CD4-positive, alpha-beta T cell (primary cell): ENCODE measurements around the gene PLXNA1. TPM values are rescaled to one million over a fixed set of nuclear protein-coding genes. Genes with fewer than 3 reads are reported as not detected.

Source experiments
- ATAC-seq: fragments of 200-7000 bp; cut with Tn5 transposase; one replicate; pipeline ENCODE4 v1.10.0; 2022; ENCODE audit warnings: mild to moderate bottlenecking; ENCODE audit not compliant: poor library complexity
- CTCF ChIA-PET: fragments of 350-600 bp; sonication (Branson Sonifier 250); formaldehyde crosslinking; loops from one replicate; lab custom pipeline; 2021; ENCODE audit warnings: antibody characterized with exemption, inconsistent platforms; lab: Charles Lee
- POLR2A ChIA-PET: fragments of 350-600 bp; sonication (Branson Sonifier 250); formaldehyde crosslinking; loops from one replicate; lab custom pipeline; 2021; ENCODE audit warnings: antibody characterized with exemption, inconsistent platforms; lab: Charles Lee
- DNase-seq, 14 experiments: peaks; one replicate each; pipeline ENCODE4 v3.0.0-alpha.2; 2013 to 2020; ENCODE audit warnings: mixed read lengths in 2 of 14
- H3K27ac ChIP-seq, 2 donors: one replicate each; pipeline versions ENCODE4 v1.5.1 to v1.7.0; 2013; ENCODE audit warnings: low read length in 2 of 2, low read depth in 1 of 2, mild to moderate bottlenecking in 1 of 2
- H3K27me3 ChIP-seq, 2 experiments: 1 replicate in 1 of 2; 2 replicates in 1 of 2; pipeline versions ENCODE4 v1.6.1 to v1.7.0; 2013; ENCODE audit warnings: low read length in 2 of 2, control low read depth in 1 of 2, mild to moderate bottlenecking in 1 of 2, moderate library complexity in 1 of 2; ENCODE audit not compliant: insufficient read depth in 2 of 2, control insufficient read depth in 1 of 2
- H3K36me3 ChIP-seq: one replicate; pipeline ENCODE4 v1.6.1; 2013; ENCODE audit warnings: low read length, control low read depth; ENCODE audit not compliant: insufficient read depth
- H3K4me1 ChIP-seq: one replicate; pipeline ENCODE4 v1.6.1; 2013; ENCODE audit warnings: low read length, control low read depth; ENCODE audit not compliant: insufficient read depth
- H3K4me3 ChIP-seq: one replicate; pipeline ENCODE4 v1.5.1; 2013; ENCODE audit warnings: mild to moderate bottlenecking, low read length, moderate library complexity
- H3K9me3 ChIP-seq, 2 experiments: 1 replicate in 1 of 2; 2 replicates in 1 of 2; pipeline versions ENCODE4 v1.6.1 to v1.7.0; 2013; ENCODE audit warnings: low read length in 2 of 2, mild to moderate bottlenecking in 2 of 2, control low read depth in 1 of 2, moderate library complexity in 1 of 2; ENCODE audit not compliant: control insufficient read depth in 1 of 2, insufficient read depth in 1 of 2
- H3K27ac Mint-ChIP-seq: one replicate; pipeline ENCODE4 v1.8.0; 2020; ENCODE audit warnings: mixed read lengths
- H3K27me3 Mint-ChIP-seq: one replicate; pipeline ENCODE4 v1.8.0; 2021; ENCODE audit warnings: mixed read lengths
- H3K36me3 Mint-ChIP-seq: one replicate; pipeline ENCODE4 v1.8.0; 2021; ENCODE audit warnings: low read depth, mixed read lengths
- H3K4me1 Mint-ChIP-seq: one replicate; pipeline ENCODE4 v1.8.0; 2021; ENCODE audit warnings: low read depth, mixed read lengths
- H3K4me3 Mint-ChIP-seq: one replicate; pipeline ENCODE4 v1.8.0; 2020; ENCODE audit warnings: mild to moderate bottlenecking, mixed read lengths
- H3K9me3 Mint-ChIP-seq: one replicate; pipeline ENCODE4 v1.8.0; 2020; ENCODE audit warnings: mixed read lengths
- CTCF ChIP-seq: fragments of 200-600 bp; IDR thresholded peaks from one replicate; pipeline ENCODE4 v1.8.0; 2022; ENCODE audit warnings: antibody characterized with exemption, mild to moderate bottlenecking
- intact Hi-C, 2 experiments: fragments of 100-400 bp; cut with DNase I in 1 of 2; cut with micrococcal nuclease in 1 of 2; formaldehyde crosslinking; loops; one replicate each; pipeline versions ENCODE4 v1.15.1 to v1.9.0; 2023 to 2025; cut with DNase I, micrococcal nuclease
- total RNA-seq, 174 experiments: library from RNA in 2 of 174; stranded (reverse) in 2 of 174; gene quantifications; one replicate each; pipeline ENCODE4 v1.2.3 and lab custom pipeline; 2021 to 2026

PLXNA1 gene
- total RNA-seq, 2 experiments from 2014 or later: 9.8 to 10.6 TPM

GRCh38 chr3:127003175-127003555 is 20.2 kb downstream of the PLXNA1 start:
- TF ChIP-seq CTCF: no peak
- H3K4me3 Mint-ChIP-seq: no peak overlapping the region
- Histone ChIP-seq H3K4me3 (no peak overlapping the region), H3K4me1 (no peaks in the 10 kb centered on the region), H3K27me3 (no peaks in the 10 kb centered on the region), H3K27ac (no peak overlapping the region), H3K9me3 (no peaks in the 10 kb centered on the region), H3K36me3 (no peaks in the 10 kb centered on the region)
- H3K36me3 Mint-ChIP-seq: peaks cover 4% of the 10 kb centered on the region
- CTCF ChIA-PET: no interaction called here
- POLR2A ChIA-PET: no interaction called here
- no peaks in the 10 kb centered on the region for H3K9me3 Mint-ChIP-seq
- intact Hi-C loops: no loop called here
- DNase-seq (no peak), ATAC-seq (no peak)
- no peaks in the 10 kb centered on the region for H3K27me3 Mint-ChIP-seq
- H3K4me1 Mint-ChIP-seq: no peaks in the 10 kb centered on the region
- H3K27ac Mint-ChIP-seq: no peak overlapping the region

- no peaks in the 10 kb centered on the region for H3K27me3 ChIP-seq
- H3K4me1 Mint-ChIP-seq: no peaks in the 10 kb centered on the region
- ChIA-PET CTCF (no interaction called here), POLR2A (no interaction called here)
- no peak overlapping the region for H3K4me3 Mint-ChIP-seq
- no peaks in the 10 kb centered on the region for H3K9me3 ChIP-seq
- peaks cover 4% of the 10 kb centered on the region for H3K36me3 Mint-ChIP-seq
- H3K4me3 ChIP-seq: no peak overlapping the region
- no peak for DNase-seq
- intact Hi-C loops: no loop called here
- no peaks in the 10 kb centered on the region for H3K27me3 Mint-ChIP-seq
- no peaks in the 10 kb centered on the region for H3K4me1 ChIP-seq
- ATAC-seq: no peak
- H3K27ac ChIP-seq: no peak overlapping the region
- H3K36me3 ChIP-seq: no peaks in the 10 kb centered on the region
- H3K27ac Mint-ChIP-seq: no peak overlapping the region
- no peak for TF ChIP-seq CTCF
- H3K9me3 Mint-ChIP-seq: no peaks in the 10 kb centered on the region
These were observed 20.8 kb downstream of the PLXNA1 start for GRCh38 chr3:127003601-127004280.

- H3K27ac ChIP-seq: no peak overlapping the region
- H3K9me3 ChIP-seq: no peaks in the 10 kb centered on the region
- no peaks in the 10 kb centered on the region for H3K36me3 ChIP-seq
- H3K4me3 ChIP-seq: no peak overlapping the region
- no peak for DNase-seq
- no peak for TF ChIP-seq CTCF
- ChIA-PET POLR2A (no interaction called here), CTCF (no interaction called here)
- Mint-ChIP-seq H3K4me1 (no peaks in the 10 kb centered on the region), H3K36me3 (peaks cover 4% of the 10 kb centered on the region), H3K4me3 (no peak overlapping the region), H3K9me3 (no peaks in the 10 kb centered on the region), H3K27ac (no peak overlapping the region), H3K27me3 (no peaks in the 10 kb centered on the region)
- no peaks in the 10 kb centered on the region for H3K27me3 ChIP-seq
- no peak for ATAC-seq
- H3K4me1 ChIP-seq: no peaks in the 10 kb centered on the region
- intact Hi-C loops: no loop called here
These were observed 21.9 kb downstream of the PLXNA1 start for GRCh38 chr3:127004641-127005397.
